ENCODE results near the gene RNF130. TPM values are rescaled to one million over a fixed set of nuclear protein-coding genes. Genes with fewer than 3 reads are reported as not detected.

RNF130 gene
- total RNA-seq, 4 donors from 2014 or later = 150 to 170 (median 167) TPM

GRCh38 chr5:179955630-179956029 lies 115.9 kb downstream of the RNF130 start:
- TF ChIP-seq, protein P1, sequence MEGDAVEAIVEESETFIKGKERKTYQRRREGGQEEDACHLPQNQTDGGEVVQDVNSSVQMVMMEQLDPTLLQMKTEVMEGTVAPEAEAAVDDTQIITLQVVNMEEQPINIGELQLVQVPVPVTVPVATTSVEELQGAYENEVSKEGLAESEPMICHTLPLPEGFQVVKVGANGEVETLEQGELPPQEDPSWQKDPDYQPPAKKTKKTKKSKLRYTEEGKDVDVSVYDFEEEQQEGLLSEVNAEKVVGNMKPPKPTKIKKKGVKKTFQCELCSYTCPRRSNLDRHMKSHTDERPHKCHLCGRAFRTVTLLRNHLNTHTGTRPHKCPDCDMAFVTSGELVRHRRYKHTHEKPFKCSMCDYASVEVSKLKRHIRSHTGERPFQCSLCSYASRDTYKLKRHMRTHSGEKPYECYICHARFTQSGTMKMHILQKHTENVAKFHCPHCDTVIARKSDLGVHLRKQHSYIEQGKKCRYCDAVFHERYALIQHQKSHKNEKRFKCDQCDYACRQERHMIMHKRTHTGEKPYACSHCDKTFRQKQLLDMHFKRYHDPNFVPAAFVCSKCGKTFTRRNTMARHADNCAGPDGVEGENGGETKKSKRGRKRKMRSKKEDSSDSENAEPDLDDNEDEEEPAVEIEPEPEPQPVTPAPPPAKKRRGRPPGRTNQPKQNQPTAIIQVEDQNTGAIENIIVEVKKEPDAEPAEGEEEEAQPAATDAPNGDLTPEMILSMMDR (IDR thresholded peaks at IDR 0.05) = no peak
- DNase-seq (ENCODE audit: low spot score) (no peak), ATAC-seq (ENCODE audit: low FRiP score) (no peak)

DNA sequence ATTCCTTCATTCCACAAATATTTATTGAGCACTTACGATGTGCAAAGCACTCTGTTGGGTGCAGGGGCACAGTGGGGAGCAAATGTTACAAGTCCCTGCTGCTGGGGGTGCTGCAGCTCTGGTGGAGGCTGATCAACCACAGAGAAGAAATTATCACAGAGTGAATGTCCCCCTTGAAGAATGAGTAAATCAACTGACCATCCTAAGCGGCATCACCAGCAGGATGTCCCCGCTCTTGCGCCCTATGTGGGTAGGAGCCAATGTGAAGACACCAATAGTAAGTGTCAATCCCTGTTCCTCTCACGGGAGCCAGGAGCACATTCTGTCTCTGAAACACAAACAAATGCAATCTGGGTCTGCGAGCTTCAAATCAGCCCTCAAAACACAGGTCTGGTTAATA lies 116.5 kb downstream of the RNF130 start:
- TF ChIP-seq, protein P1 (IDR thresholded peaks at IDR 0.05) = no peak

GRCh38 chr5:179954434-179954833 lies 117.1 kb downstream of the RNF130 start:
- TF ChIP-seq, protein P1 (IDR thresholded peaks at IDR 0.05) = no peak
- ATAC-seq (ENCODE audit: low FRiP score) (no peak), DNase-seq (ENCODE audit: low spot score) (no peak)

More for the DNA sequence above, 116.5 kb downstream of the RNF130 start:
- ATAC-seq (ENCODE audit: low FRiP score) = no peak
- no peak for DNase-seq (ENCODE audit: low spot score)

DNA sequence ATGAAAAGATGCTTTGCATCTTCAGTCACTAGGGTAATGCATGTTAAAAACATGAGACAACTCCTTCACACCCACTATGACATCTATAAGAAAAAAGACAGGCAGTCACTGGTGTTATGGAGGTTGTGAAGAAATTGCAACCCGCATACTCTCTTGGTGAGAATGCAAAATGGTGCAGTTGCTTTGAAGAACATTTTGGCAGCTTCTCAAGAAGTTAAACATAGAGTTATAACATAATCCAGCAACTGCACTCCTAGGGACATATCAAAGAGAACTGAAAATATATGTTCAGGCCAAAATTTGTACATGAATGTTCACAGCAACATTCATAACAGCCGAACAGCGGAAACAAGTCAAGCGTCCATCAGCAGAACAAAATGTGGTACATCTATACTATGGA lies 117.6 kb downstream of the RNF130 start:
- no peak for DNase-seq (ENCODE audit: low spot score)
- ATAC-seq (ENCODE audit: low FRiP score) = no peak
- TF ChIP-seq, protein P1 (IDR thresholded peaks at IDR 0.05) = no peak

GRCh38 chr5:179936976-179937681 lies 134.4 kb downstream of the RNF130 start:
- DNase-seq (ENCODE audit: low spot score) (no peak), ATAC-seq (ENCODE audit: low FRiP score) (no peak)
- TF ChIP-seq, protein P1 (IDR thresholded peaks at IDR 0.05) = no peak

DNA sequence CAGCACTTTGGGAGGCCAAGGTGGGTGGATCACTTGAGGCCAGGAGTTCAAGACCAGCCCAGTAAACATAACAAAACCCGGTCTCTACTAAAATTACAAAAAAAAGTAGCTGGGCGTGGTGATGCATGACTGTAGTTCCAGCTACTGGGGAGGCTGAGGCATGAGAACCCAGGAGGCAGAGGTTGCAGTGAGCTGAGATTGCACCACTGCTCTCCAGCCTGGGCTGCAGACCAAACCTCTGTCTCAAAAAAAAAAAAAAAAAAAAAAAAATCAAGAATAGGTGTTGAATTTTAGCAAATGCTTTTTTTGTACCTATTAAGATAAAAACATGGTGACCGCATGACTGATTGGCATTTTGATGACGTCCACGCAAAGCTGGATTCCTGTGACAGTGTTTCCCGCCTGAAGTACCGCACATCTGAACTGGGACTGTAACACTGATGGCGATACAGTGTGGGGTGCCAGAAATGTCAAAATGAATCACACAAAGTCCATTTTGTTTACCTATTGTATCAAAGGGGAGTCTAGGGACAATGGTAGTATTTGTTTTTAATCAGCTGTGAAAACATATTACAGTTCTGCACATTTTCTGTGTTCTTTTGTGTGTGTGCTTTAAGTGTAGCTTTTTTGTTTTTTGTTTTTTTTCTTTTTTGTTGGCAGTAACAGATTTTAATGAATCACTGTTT lies 140.6 kb downstream of the RNF130 start:
- TF ChIP-seq, protein P1 (IDR thresholded peaks at IDR 0.05) = no peak
- ATAC-seq (ENCODE audit: low FRiP score) = no peak

DNA sequence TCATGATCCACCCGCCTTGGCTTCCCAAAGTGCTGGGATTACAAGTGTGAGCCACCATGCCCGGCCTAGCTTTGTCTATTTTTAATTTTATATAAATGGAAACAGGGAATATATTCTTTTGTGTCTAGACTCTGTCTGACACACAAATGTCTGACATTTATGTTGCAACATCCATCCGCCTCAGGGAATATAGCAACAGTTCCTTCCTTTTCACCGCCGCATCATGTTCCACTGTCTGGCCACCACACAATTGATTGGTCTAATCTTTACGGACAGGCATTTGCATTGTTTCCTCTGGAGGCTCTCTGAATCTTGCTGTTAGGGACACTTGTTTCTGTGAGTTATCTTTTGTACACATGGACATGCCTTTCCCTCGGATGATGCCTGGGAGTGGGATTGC lies 143.7 kb downstream of the RNF130 start:
- DNase-seq (ENCODE audit: low spot score) (no peak), ATAC-seq (ENCODE audit: low FRiP score) (no peak)
- TF ChIP-seq, protein P1 (IDR thresholded peaks at IDR 0.05) = no peak

More for the DNA sequence above, 140.6 kb downstream of the RNF130 start:
- DNase-seq (ENCODE audit: low spot score) = no peak
